ENCODE results near the gene HYAL2. TPM values are rescaled to one million over a fixed set of nuclear protein-coding genes. Genes with fewer than 3 reads are reported as not detected.

The HYAL2 gene
- total RNA-seq, 1 experiment from 2014 or later: 30.1 TPM

DNA sequence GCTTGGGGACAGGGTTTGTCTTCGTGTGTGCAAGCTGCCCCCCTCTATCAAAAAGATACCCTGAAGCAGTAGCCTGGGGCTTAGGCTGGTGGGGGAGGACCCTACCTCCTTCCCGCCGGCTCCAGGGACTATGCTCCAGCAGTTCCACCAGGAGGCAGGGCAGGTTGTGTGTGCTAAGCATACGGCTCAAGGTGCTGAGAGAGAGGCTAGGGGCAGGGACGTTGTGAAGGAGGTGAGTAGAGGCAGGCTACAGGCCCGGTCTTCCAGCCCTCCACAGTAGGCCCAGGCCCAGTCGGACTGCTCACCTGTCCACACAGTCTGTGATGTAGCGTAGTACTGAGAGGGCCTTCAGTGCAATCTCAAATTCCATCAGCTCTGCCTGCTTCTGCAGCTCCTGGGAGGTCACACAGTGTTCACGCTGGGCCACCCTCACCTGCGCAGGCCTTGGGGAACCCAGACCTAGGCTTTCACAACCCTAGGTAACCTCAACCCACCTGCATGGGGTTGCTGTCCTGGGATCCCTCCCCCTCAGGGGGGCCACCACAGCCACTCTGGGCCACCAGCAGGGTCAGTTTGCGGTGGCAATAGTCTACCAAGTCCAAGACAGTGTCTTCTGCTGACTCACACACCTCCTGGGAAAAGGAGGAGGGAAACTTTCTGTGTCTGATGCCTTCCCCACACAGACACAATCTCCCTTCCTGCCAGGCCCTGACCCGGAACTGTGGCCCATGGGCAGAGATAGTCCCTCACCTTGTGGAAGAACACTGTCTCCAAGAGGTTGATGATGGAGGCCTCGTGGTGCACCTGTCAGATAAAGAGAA is 20.5 kb upstream of the HYAL2 start:
- POLR2A ChIA-PET: no interaction called here
- Histone ChIP-seq H3K27me3 (replicated peaks; ENCODE audit: control insufficient read depth, insufficient read depth, low read length) (no peaks in the 10 kb centered on the region), H3K36me3 (ENCODE audit: control insufficient read depth, insufficient read depth, low read length) (no peaks in the 10 kb centered on the region), H3K4me1 (peaks cover 11% of the 10 kb centered on the region), H3K9me3 (no peaks in the 10 kb centered on the region), H3K4me3 (ENCODE audit: low read depth, low read length) (no peak overlapping the region)
- H3K9me3 Mint-ChIP-seq (ENCODE audit: unreplicated experiment): no peaks in the 10 kb centered on the region
- no peak for DNase-seq
- no peak overlapping the region for H3K4me3 Mint-ChIP-seq (ENCODE audit: unreplicated experiment)
- H3K27me3 Mint-ChIP-seq (ENCODE audit: insufficient read depth, unreplicated experiment): no peaks in the 10 kb centered on the region
- H3K36me3 Mint-ChIP-seq (ENCODE audit: insufficient read depth, unreplicated experiment): peaks cover 5% of the 10 kb centered on the region
- H3K4me1 Mint-ChIP-seq (ENCODE audit: low read depth, unreplicated experiment): peaks cover 17% of the 10 kb centered on the region
- TF ChIP-seq, protein P1, sequence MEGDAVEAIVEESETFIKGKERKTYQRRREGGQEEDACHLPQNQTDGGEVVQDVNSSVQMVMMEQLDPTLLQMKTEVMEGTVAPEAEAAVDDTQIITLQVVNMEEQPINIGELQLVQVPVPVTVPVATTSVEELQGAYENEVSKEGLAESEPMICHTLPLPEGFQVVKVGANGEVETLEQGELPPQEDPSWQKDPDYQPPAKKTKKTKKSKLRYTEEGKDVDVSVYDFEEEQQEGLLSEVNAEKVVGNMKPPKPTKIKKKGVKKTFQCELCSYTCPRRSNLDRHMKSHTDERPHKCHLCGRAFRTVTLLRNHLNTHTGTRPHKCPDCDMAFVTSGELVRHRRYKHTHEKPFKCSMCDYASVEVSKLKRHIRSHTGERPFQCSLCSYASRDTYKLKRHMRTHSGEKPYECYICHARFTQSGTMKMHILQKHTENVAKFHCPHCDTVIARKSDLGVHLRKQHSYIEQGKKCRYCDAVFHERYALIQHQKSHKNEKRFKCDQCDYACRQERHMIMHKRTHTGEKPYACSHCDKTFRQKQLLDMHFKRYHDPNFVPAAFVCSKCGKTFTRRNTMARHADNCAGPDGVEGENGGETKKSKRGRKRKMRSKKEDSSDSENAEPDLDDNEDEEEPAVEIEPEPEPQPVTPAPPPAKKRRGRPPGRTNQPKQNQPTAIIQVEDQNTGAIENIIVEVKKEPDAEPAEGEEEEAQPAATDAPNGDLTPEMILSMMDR (IDR thresholded peaks at IDR 0.05; ENCODE audit: insufficient read depth in 1 of 2, low read depth in 1 of 2, low read length in 1 of 2, severe bottlenecking in 1 of 2, unreplicated experiment in 1 of 2): peak in 1 of 2 experiments; percentile 13
- no TSS peak for BruUV-seq (replicated peaks)
- CTCF ChIA-PET: no interaction called here
- H3K27ac Mint-ChIP-seq (ENCODE audit: unreplicated experiment): no peak overlapping the region
- intact Hi-C loops (cut with micrococcal nuclease; ENCODE audit: unreplicated experiment): no loop called here

DNA sequence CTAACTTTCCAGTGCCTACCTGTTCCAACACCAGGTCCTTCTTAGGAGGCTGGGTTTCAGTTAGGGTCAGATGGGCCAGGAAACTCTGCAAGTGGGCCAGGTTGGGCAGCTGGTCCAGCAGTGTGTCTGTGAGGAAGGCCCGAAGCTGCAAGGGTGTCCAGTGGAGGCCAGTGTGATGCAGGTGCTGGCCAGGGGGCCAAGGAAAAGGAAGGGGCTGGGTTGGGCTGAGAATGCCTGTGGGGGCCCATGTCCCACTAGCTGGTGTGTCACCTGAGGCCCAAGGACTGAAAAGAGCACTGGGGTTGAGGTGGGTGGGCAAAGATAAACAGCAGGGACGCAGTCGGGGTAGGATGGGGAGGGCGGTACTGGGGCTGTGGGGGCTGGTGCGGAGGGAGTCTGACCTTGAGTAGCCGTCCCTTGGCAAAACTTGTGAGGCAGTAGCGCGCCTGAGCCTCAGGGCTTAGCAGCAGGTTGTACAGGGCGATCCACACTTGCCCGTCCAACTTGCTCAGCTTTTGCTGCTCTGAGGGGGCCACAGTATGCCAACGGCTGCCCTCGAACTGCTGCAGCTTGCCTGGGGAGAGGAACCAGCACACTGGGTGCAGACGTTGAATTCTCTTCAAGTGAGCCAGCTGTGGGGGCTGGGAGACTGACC is 19.6 kb upstream of the HYAL2 start:
- Mint-ChIP-seq H3K36me3 (ENCODE audit: insufficient read depth, unreplicated experiment) (peaks cover 13% of the 10 kb centered on the region), H3K27me3 (ENCODE audit: insufficient read depth, unreplicated experiment) (no peaks in the 10 kb centered on the region), H3K4me3 (ENCODE audit: unreplicated experiment) (no peak overlapping the region), H3K9me3 (ENCODE audit: unreplicated experiment) (no peaks in the 10 kb centered on the region), H3K4me1 (ENCODE audit: low read depth, unreplicated experiment) (peaks cover 17% of the 10 kb centered on the region), H3K27ac (ENCODE audit: unreplicated experiment) (no peak overlapping the region)
- Histone ChIP-seq H3K4me3 (ENCODE audit: low read depth, low read length) (no peak overlapping the region), H3K4me1 (peaks cover 10% of the 10 kb centered on the region; the same call in 1 of the 2 replicates), H3K9me3 (no peaks in the 10 kb centered on the region), H3K36me3 (ENCODE audit: control insufficient read depth, insufficient read depth, low read length) (no peaks in the 10 kb centered on the region), H3K27me3 (replicated peaks; ENCODE audit: control insufficient read depth, insufficient read depth, low read length) (no peaks in the 10 kb centered on the region)
- intact Hi-C loops (cut with micrococcal nuclease; ENCODE audit: unreplicated experiment): no loop called here
- DNase-seq: no peak
- CTCF ChIA-PET: no interaction called here
- no TSS peak for BruUV-seq (replicated peaks)
- POLR2A ChIA-PET: no interaction called here
- TF ChIP-seq, protein P1 (IDR thresholded peaks at IDR 0.05; ENCODE audit: insufficient read depth in 1 of 2, low read depth in 1 of 2, low read length in 1 of 2, severe bottlenecking in 1 of 2, unreplicated experiment in 1 of 2): no peak

DNA sequence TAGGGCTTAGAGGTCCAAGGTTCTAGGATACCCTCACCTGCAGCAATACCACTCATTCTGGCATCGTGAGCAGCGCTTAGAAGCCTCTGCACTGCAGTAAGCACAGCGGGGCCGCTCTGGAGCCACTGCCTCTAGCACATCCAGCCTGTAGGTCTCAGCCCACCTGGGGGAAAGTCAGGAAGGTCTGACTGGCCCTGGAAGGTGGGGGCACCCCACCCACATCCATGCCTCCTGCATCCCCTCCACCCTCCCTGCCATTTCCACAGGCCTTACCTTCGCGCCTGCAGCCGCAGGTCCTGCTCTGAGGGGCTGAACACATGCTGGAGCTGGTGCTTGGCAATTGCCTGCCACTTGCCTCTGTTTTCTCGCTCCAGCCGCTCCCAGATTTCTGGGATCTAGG is 19.0 kb upstream of the HYAL2 start:
- intact Hi-C loops (cut with micrococcal nuclease; ENCODE audit: unreplicated experiment): no loop called here
- BruUV-seq (replicated peaks): no TSS peak

More for the DNA sequence above, 19.0 kb upstream of the HYAL2 start:
- Mint-ChIP-seq H3K4me1 (ENCODE audit: low read depth, unreplicated experiment) (peaks cover 17% of the 10 kb centered on the region), H3K36me3 (ENCODE audit: insufficient read depth, unreplicated experiment) (peaks cover 17% of the 10 kb centered on the region), H3K4me3 (ENCODE audit: unreplicated experiment) (peak overlapping the region; percentile 15), H3K9me3 (ENCODE audit: unreplicated experiment) (no peaks in the 10 kb centered on the region), H3K27ac (ENCODE audit: unreplicated experiment) (no peak overlapping the region), H3K27me3 (ENCODE audit: insufficient read depth, unreplicated experiment) (no peaks in the 10 kb centered on the region)
- Histone ChIP-seq H3K27me3 (replicated peaks; ENCODE audit: control insufficient read depth, insufficient read depth, low read length) (no peaks in the 10 kb centered on the region), H3K4me1 (peaks cover 10% of the 10 kb centered on the region; the same call in 1 of the 2 replicates), H3K4me3 (ENCODE audit: low read depth, low read length) (no peak overlapping the region), H3K9me3 (no peaks in the 10 kb centered on the region), H3K36me3 (ENCODE audit: control insufficient read depth, insufficient read depth, low read length) (no peaks in the 10 kb centered on the region)
- CTCF ChIA-PET: no interaction called here
- no peak for DNase-seq
- POLR2A ChIA-PET: no interaction called here
- TF ChIP-seq, protein P1 (IDR thresholded peaks at IDR 0.05; ENCODE audit: insufficient read depth in 1 of 2, low read depth in 1 of 2, low read length in 1 of 2, severe bottlenecking in 1 of 2, unreplicated experiment in 1 of 2): no peak

All from Caco-2 (cell line).